Body of pancreas (tissue), 4 donors: ENCODE measurements around the gene DACH1.

Source experiments
- POLR2A ChIP-seq, 3 donors: fragments of 450-650 bp; IDR thresholded peaks; one replicate each; pipeline ENCODE4 v1.6.1; 2016; ENCODE audit warnings: antibody characterized with exemption in 3 of 3, mild to moderate bottlenecking in 2 of 3
- TF ChIP-seq, protein P1 (sequence below), 7 experiments: fragments of 450-650 bp in 4 of 7; fragments of 200-600 bp in 3 of 7; sonication (generic) in 3 of 7; IDR thresholded peaks; one replicate each; pipeline ENCODE4 v1.5.1; 2016 to 2019; ENCODE audit warnings: antibody characterized with exemption in 7 of 7

DNA sequence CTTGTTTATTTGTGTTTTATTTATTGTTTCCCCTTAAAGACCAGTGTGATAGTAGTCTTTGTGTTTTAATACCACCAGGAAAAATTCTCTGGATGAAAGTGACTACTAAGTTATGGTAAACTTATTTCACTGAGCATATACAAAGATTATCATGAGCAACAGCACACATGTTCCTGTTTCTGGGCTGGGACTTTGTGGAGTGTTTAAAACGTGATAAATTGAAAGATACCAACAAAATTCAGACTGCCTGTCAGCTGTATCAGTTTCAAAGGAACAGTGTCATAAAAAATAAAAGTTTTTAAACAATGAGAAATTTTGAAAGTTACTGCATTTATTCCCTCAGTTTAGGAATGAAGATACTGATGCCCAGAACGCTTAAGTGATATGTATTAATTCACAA, 259.4 kb downstream of the DACH1 start:
- TF ChIP-seq, protein P1, sequence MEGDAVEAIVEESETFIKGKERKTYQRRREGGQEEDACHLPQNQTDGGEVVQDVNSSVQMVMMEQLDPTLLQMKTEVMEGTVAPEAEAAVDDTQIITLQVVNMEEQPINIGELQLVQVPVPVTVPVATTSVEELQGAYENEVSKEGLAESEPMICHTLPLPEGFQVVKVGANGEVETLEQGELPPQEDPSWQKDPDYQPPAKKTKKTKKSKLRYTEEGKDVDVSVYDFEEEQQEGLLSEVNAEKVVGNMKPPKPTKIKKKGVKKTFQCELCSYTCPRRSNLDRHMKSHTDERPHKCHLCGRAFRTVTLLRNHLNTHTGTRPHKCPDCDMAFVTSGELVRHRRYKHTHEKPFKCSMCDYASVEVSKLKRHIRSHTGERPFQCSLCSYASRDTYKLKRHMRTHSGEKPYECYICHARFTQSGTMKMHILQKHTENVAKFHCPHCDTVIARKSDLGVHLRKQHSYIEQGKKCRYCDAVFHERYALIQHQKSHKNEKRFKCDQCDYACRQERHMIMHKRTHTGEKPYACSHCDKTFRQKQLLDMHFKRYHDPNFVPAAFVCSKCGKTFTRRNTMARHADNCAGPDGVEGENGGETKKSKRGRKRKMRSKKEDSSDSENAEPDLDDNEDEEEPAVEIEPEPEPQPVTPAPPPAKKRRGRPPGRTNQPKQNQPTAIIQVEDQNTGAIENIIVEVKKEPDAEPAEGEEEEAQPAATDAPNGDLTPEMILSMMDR (IDR thresholded peaks at IDR 0.05), result no peak
- TF ChIP-seq POLR2A (IDR thresholded peaks at IDR 0.05), result no peak
